HEK293 (cell line): Measurements from ENCODE around the gene PCDH15.

ENCODE experiments used
- GLI2 ChIP-seq: fragments of 450-650 bp; formaldehyde crosslinking; IDR thresholded peaks from 2 replicates; pipeline ENCODE4; 2017; ENCODE audit warnings: missing biosample characterization, missing genetic modification characterization, low read depth, borderline replicate concordance
- PRDM1 ChIP-seq: fragments of 450-650 bp; formaldehyde crosslinking; IDR thresholded peaks from 2 replicates; pipeline ENCODE4; 2016; ENCODE audit warnings: missing biosample characterization, missing genetic modification characterization
- ZNF324 ChIP-seq: fragments of 450-650 bp; formaldehyde crosslinking; IDR thresholded peaks from 2 replicates; pipeline ENCODE4 v1.5.1; 2016; ENCODE audit warnings: missing biosample characterization, missing genetic modification characterization
- ZNF366 ChIP-seq: fragments of 450-650 bp; formaldehyde crosslinking; conservative IDR thresholded peaks from 2 replicates; pipeline ENCODE4 v1.5.1; 2016; ENCODE audit warnings: missing biosample characterization, missing genetic modification characterization
- ZNF768 ChIP-seq: fragments of 450-650 bp; formaldehyde crosslinking; IDR thresholded peaks from 2 replicates; pipeline ENCODE4 v1.5.1; 2018; ENCODE audit warnings: missing biosample characterization, mild to moderate bottlenecking, missing genetic modification characterization
- TF ChIP-seq, protein P1 (sequence below): fragments of 450-650 bp; formaldehyde crosslinking; IDR thresholded peaks from 2 replicates; pipeline ENCODE4 v1.5.1; 2016; ENCODE audit warnings: missing biosample characterization, missing genetic modification characterization
- TF ChIP-seq, protein P2 (sequence below): fragments of 450-650 bp; formaldehyde crosslinking; IDR thresholded peaks from 2 replicates; pipeline ENCODE4 v1.5.1; 2016; ENCODE audit warnings: missing biosample characterization, missing genetic modification characterization
- TF ChIP-seq, protein P3 (sequence below): fragments of 450-650 bp; formaldehyde crosslinking; IDR thresholded peaks from 2 replicates; pipeline ENCODE4 v1.5.1; 2017; ENCODE audit warnings: missing biosample characterization, missing genetic modification characterization
- TF ChIP-seq, protein P4 (sequence below): fragments of 450-650 bp; formaldehyde crosslinking; IDR thresholded peaks from 2 replicates; pipeline ENCODE4 v1.5.1; 2016; ENCODE audit warnings: missing biosample characterization, missing genetic modification characterization

DNA sequence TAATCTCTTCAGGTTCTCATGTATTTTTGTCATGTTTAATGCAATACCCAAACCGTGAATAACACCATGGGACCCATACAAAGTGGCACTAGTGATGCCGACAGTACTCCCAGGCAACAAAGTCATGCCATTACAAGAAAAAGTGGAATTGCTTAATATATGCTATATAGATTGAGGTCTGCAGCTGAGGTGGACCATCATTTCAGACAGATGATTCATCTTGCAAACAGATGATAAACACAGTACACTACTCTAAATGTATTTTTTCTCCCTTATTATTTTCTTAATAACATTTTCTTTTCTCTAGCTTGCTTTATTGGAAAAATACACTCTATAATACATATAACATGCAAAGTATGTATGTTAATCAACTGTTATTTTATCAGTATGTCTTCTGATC is 14.6 kb upstream of the PCDH15 start:
- TF ChIP-seq, protein P1, sequence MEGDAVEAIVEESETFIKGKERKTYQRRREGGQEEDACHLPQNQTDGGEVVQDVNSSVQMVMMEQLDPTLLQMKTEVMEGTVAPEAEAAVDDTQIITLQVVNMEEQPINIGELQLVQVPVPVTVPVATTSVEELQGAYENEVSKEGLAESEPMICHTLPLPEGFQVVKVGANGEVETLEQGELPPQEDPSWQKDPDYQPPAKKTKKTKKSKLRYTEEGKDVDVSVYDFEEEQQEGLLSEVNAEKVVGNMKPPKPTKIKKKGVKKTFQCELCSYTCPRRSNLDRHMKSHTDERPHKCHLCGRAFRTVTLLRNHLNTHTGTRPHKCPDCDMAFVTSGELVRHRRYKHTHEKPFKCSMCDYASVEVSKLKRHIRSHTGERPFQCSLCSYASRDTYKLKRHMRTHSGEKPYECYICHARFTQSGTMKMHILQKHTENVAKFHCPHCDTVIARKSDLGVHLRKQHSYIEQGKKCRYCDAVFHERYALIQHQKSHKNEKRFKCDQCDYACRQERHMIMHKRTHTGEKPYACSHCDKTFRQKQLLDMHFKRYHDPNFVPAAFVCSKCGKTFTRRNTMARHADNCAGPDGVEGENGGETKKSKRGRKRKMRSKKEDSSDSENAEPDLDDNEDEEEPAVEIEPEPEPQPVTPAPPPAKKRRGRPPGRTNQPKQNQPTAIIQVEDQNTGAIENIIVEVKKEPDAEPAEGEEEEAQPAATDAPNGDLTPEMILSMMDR (tag by site-specific recombination): no peak
- no peak for TF ChIP-seq ZNF366 (tag by site-specific recombination)
- TF ChIP-seq ZNF324 (tag by site-specific recombination): no peak
- TF ChIP-seq, protein P2, sequence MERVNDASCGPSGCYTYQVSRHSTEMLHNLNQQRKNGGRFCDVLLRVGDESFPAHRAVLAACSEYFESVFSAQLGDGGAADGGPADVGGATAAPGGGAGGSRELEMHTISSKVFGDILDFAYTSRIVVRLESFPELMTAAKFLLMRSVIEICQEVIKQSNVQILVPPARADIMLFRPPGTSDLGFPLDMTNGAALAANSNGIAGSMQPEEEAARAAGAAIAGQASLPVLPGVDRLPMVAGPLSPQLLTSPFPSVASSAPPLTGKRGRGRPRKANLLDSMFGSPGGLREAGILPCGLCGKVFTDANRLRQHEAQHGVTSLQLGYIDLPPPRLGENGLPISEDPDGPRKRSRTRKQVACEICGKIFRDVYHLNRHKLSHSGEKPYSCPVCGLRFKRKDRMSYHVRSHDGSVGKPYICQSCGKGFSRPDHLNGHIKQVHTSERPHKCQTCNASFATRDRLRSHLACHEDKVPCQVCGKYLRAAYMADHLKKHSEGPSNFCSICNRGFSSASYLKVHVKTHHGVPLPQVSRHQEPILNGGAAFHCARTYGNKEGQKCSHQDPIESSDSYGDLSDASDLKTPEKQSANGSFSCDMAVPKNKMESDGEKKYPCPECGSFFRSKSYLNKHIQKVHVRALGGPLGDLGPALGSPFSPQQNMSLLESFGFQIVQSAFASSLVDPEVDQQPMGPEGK (tag by site-specific recombination): no peak
- TF ChIP-seq GLI2 (tag by site-specific recombination): no peak
- no peak for TF ChIP-seq PRDM1 (tag by site-specific recombination)
- TF ChIP-seq, protein P3, sequence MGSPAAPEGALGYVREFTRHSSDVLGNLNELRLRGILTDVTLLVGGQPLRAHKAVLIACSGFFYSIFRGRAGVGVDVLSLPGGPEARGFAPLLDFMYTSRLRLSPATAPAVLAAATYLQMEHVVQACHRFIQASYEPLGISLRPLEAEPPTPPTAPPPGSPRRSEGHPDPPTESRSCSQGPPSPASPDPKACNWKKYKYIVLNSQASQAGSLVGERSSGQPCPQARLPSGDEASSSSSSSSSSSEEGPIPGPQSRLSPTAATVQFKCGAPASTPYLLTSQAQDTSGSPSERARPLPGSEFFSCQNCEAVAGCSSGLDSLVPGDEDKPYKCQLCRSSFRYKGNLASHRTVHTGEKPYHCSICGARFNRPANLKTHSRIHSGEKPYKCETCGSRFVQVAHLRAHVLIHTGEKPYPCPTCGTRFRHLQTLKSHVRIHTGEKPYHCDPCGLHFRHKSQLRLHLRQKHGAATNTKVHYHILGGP (tag by site-specific recombination): no peak
- no peak for TF ChIP-seq ZNF768 (tag by site-specific recombination)
- TF ChIP-seq, protein P4, sequence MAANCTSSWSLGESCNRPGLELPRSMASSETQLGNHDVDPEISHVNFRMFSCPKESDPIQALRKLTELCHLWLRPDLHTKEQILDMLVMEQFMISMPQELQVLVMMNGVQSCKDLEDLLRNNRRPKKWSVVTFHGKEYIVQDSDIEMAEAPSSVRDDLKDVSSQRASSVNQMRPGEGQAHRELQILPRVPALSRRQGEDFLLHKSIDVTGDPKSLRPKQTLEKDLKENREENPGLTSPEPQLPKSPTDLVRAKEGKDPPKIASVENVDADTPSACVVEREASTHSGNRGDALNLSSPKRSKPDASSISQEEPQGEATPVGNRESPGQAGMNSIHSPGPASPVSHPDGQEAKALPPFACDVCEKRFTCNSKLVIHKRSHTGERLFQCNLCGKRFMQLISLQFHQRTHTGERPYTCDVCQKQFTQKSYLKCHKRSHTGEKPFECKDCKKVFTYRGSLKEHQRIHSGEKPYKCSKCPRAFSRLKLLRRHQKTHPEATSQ (tag by site-specific recombination): no peak
